OCI-LY7 (cell line): ENCODE measurements around the gene RPL22.

Experiments
- EZH2phosphoT487 ChIP-seq: fragments of 200-600 bp; sonication (generic); IDR thresholded peaks from 2 replicates; pipeline ENCODE4 v1.6.1; 2018; ENCODE audit warnings: low read depth, borderline replicate concordance, mild to moderate bottlenecking, mixed run types, antibody characterized with exemption, low read length, moderate library complexity, mixed read lengths
- TF ChIP-seq, protein P1 (sequence below): fragments of 200-600 bp; sonication (generic); conservative IDR thresholded peaks from 2 replicates; pipeline ENCODE4 v1.5.1; 2014; ENCODE audit warnings: mild to moderate bottlenecking, antibody characterized with exemption, low read length, moderate library complexity, mixed read lengths

DNA sequence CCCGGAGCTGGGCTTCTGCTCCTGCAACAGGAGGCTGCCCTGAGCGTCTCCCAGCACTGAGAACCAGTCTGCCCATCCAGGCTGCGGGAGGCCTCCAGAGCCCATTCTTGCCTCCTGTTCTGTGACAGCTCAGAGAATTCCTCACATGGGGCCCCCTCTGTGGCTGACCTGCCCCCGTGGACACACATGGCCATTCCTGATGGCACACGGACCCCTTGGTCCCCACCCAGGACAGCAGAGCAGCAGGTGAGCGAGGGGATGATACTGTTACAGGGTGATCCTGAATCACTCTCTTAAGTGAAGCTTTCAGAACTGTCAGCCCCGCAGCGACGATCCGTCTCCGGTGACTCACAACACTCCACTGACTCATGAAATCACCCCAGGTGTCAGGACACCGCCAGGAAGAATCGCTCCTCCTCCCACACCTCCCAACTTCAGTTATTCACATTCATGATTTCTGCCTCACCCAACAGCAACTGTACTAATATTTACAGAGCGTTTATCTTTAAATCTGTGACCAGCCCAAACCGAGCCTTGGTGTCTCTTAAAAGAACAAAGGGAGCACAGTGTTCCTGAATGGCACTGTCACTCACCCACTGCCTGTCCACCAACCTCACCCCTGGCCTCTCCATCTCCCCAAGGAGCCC is 41.7 kb downstream of the RPL22 start:
- TF ChIP-seq, protein P1, sequence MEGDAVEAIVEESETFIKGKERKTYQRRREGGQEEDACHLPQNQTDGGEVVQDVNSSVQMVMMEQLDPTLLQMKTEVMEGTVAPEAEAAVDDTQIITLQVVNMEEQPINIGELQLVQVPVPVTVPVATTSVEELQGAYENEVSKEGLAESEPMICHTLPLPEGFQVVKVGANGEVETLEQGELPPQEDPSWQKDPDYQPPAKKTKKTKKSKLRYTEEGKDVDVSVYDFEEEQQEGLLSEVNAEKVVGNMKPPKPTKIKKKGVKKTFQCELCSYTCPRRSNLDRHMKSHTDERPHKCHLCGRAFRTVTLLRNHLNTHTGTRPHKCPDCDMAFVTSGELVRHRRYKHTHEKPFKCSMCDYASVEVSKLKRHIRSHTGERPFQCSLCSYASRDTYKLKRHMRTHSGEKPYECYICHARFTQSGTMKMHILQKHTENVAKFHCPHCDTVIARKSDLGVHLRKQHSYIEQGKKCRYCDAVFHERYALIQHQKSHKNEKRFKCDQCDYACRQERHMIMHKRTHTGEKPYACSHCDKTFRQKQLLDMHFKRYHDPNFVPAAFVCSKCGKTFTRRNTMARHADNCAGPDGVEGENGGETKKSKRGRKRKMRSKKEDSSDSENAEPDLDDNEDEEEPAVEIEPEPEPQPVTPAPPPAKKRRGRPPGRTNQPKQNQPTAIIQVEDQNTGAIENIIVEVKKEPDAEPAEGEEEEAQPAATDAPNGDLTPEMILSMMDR = no peak
- TF ChIP-seq EZH2phosphoT487 = no peak
